ENCODE data around the gene CREB5.
A peak's percentile ranks its signal among the peaks of the same experiment; 100 is the strongest.

CREB5 gene

GRCh38 chr7:28617308-28617880 lies 205.1 kb downstream of the CREB5 start:
- DNase-seq (ENCODE audit: low spot score): peak; percentile 7
- TF ChIP-seq CTCF (IDR thresholded peaks at IDR 0.05; ENCODE audit: borderline replicate concordance, control extremely low read depth, extremely low read depth, insufficient read depth, missing control alignments): no peak
- in situ Hi-C loops (cut with MboI; ENCODE audit: low sequenced_read_pairs, unreplicated experiment): no loop called here

GRCh38 chr7:28618383-28618782 lies 206.1 kb downstream of the CREB5 start:
- no peak for DNase-seq (ENCODE audit: low spot score)
- in situ Hi-C loops (cut with MboI; ENCODE audit: low sequenced_read_pairs, unreplicated experiment): no loop called here
- no peak for TF ChIP-seq CTCF (IDR thresholded peaks at IDR 0.05; ENCODE audit: borderline replicate concordance, control extremely low read depth, extremely low read depth, insufficient read depth, missing control alignments)

- in situ Hi-C loops (cut with MboI; ENCODE audit: low sequenced_read_pairs, unreplicated experiment): no loop called here
- DNase-seq (ENCODE audit: low spot score): no peak
- TF ChIP-seq CTCF (IDR thresholded peaks at IDR 0.05; ENCODE audit: borderline replicate concordance, control extremely low read depth, extremely low read depth, insufficient read depth, missing control alignments): no peak
Measured at GRCh38 chr7:28619256-28619655, 206.9 kb downstream of the CREB5 start.

GRCh38 chr7:28621369-28621841 lies 209.1 kb downstream of the CREB5 start:
- in situ Hi-C loops (cut with MboI; ENCODE audit: low sequenced_read_pairs, unreplicated experiment): loop anchor here (10.0 kb wide), 1 partner anchor 227 kb away; no protein-coding TSS in a partner anchor
- no peak for TF ChIP-seq CTCF (IDR thresholded peaks at IDR 0.05; ENCODE audit: borderline replicate concordance, control extremely low read depth, extremely low read depth, insufficient read depth, missing control alignments)
- peak; percentile 37 for DNase-seq (ENCODE audit: low spot score)

- DNase-seq (ENCODE audit: low spot score): peak; percentile 5
- no peak for TF ChIP-seq CTCF (IDR thresholded peaks at IDR 0.05; ENCODE audit: borderline replicate concordance, control extremely low read depth, extremely low read depth, insufficient read depth, missing control alignments)
- in situ Hi-C loops (cut with MboI; ENCODE audit: low sequenced_read_pairs, unreplicated experiment): loop anchor here (10.0 kb wide), 1 partner anchor 228 kb away; no protein-coding TSS in a partner anchor
Measured at GRCh38 chr7:28623105-28623730, 210.9 kb downstream of the CREB5 start.

GRCh38 chr7:28623863-28624262 lies 211.5 kb downstream of the CREB5 start:
- in situ Hi-C loops (cut with MboI; ENCODE audit: low sequenced_read_pairs, unreplicated experiment): loop anchor here (10.0 kb wide), 1 partner anchor 229 kb away; no protein-coding TSS in a partner anchor
- DNase-seq (ENCODE audit: low spot score): no peak
- peak; percentile 14 for TF ChIP-seq CTCF (IDR thresholded peaks at IDR 0.05; ENCODE audit: borderline replicate concordance, control extremely low read depth, extremely low read depth, insufficient read depth, missing control alignments)
